WERI-Rb-1 (cell line): ENCODE results near the gene PRKAG3.
"Not testable (repeated sequence)": the region's sequence is repeated elsewhere in the genome, so short reads cannot be mapped to it uniquely, and the experiment has no call there.

ENCODE experiments used
- DNase-seq: peaks from one replicate; pipeline ENCODE4 v3.0.0-alpha.2; 2020
- H3K27ac ChIP-seq: fragments of 250-450 bp; sonication (Bioruptor Pico); 2 replicates; pipeline ENCODE4 v1.5.1; 2020; ENCODE audit warnings: mild to moderate bottlenecking, moderate library complexity
- H3K27me3 ChIP-seq: fragments of 250-450 bp; sonication (Bioruptor Pico); 2 replicates; pipeline ENCODE4 v1.5.1; 2021; ENCODE audit warnings: mild to moderate bottlenecking, low read depth, moderate library complexity; ENCODE audit not compliant: insufficient read depth, severe bottlenecking
- H3K36me3 ChIP-seq: fragments of 250-450 bp; sonication (Bioruptor Pico); 2 replicates; pipeline ENCODE4 v1.5.1; 2020; ENCODE audit warnings: mild to moderate bottlenecking, moderate library complexity
- H3K4me3 ChIP-seq: 2 replicates; pipeline ENCODE4 v1.5.1; 2011; ENCODE audit warnings: low read depth, mild to moderate bottlenecking, control low read depth, low read length
- H3K9me3 ChIP-seq: fragments of 250-450 bp; sonication (Bioruptor Pico); 2 replicates; pipeline ENCODE4 v1.5.1; 2021; ENCODE audit warnings: mild to moderate bottlenecking, moderate library complexity; ENCODE audit not compliant: severe bottlenecking
- TF ChIP-seq, protein P1 (sequence below): IDR thresholded peaks from 2 replicates; pipeline ENCODE4 v1.5.1; 2011; ENCODE audit warnings: low read depth, mild to moderate bottlenecking, control low read depth, inconsistent platforms, low read length

PRKAG3 gene

DNA sequence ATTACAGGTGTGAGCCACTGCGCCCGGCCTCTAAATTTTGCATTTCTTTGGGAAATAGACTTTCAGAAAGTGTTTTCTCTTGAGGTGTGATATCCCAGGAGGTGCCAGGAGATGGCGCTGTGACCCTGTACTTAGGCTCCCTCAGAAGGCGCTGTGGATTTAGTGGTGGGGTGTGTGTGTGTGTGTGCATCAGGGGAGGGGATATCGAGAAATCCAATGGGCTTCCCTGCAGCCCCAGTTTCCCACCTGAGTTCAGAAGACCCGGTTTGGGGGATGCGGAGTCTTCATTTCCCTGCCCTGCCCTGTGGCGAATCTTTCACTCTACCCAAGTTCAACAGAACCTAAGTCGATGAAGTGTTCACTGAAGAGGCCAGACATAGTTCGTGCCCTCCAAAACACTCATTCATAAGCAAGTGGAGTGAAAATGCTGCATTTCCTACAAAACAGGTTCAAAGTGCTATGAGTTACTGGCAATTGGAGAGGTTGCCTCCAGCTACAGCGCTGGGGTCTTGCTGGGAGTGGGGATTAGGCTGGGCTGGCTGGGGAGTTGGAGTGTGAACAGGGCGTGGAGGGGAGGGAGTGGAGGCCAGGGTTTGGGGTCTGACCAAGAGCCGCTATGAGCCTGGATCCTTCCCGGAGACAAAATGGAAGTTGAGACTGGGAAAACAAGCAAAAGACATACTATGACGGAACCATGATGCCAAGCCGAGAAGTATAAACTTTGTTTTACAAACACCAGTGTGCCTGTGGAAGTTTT, 21.5 kb upstream of the PRKAG3 start:
- TF ChIP-seq, protein P1, sequence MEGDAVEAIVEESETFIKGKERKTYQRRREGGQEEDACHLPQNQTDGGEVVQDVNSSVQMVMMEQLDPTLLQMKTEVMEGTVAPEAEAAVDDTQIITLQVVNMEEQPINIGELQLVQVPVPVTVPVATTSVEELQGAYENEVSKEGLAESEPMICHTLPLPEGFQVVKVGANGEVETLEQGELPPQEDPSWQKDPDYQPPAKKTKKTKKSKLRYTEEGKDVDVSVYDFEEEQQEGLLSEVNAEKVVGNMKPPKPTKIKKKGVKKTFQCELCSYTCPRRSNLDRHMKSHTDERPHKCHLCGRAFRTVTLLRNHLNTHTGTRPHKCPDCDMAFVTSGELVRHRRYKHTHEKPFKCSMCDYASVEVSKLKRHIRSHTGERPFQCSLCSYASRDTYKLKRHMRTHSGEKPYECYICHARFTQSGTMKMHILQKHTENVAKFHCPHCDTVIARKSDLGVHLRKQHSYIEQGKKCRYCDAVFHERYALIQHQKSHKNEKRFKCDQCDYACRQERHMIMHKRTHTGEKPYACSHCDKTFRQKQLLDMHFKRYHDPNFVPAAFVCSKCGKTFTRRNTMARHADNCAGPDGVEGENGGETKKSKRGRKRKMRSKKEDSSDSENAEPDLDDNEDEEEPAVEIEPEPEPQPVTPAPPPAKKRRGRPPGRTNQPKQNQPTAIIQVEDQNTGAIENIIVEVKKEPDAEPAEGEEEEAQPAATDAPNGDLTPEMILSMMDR, result peak; percentile 78
- peak; percentile 70 for DNase-seq
- H3K9me3 ChIP-seq, result no peaks in the 10 kb centered on the region
- H3K27ac ChIP-seq, result no peak overlapping the region
- H3K27me3 ChIP-seq, result no peaks in the 10 kb centered on the region
- no peak overlapping the region for H3K4me3 ChIP-seq
- H3K36me3 ChIP-seq, result no peaks in the 10 kb centered on the region

DNA sequence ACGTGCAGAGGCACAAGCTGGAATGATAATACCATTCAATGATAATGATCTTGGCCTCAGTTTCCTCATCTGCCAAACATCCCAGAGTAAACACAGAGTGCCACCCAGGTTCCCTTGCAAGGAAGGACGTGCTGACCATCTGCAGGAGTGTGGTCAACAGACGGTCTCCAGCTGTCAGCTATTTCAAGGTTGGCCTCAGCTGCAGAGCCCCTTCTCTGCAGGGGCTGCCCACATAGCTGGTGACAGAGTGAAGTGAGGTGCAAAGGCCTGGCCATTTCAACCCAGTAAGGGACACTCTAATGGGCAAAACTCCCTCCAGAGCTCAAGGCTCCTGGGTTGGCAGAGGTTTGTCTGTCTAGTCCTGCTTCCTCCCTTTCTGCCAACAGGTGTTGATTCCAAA, 19.7 kb upstream of the PRKAG3 start:
- peak; percentile 1 for DNase-seq
- TF ChIP-seq, protein P1, result no peak
- Histone ChIP-seq H3K4me3 (no peak overlapping the region), H3K9me3 (no peaks in the 10 kb centered on the region), H3K27me3 (no peaks in the 10 kb centered on the region), H3K27ac (no peak overlapping the region), H3K36me3 (no peaks in the 10 kb centered on the region)

DNA sequence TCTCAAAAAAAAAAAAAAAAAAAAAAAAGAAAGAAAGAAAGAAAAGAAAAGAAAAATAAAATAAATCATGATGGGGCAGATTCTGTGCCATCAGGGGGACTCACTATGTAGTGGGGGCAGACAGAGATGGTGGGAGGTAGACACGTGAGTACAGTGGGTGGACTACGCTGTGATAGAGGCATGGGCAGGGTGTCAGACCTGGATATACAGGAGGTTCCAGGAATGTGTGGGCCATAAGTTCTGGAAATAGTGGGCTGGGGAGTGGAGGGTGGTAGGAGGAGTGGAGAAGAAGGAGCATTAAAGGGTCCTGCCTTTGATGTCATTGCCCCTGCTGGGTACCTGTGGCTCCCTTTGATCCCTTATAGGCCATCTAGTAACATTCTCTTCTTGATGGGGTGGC, 19.2 kb upstream of the PRKAG3 start:
- no peak overlapping the region for H3K27ac ChIP-seq
- no peaks in the 10 kb centered on the region for H3K27me3 ChIP-seq
- no peaks in the 10 kb centered on the region for H3K36me3 ChIP-seq
- peak; percentile 0 for DNase-seq
- no peak overlapping the region for H3K4me3 ChIP-seq
- no peaks in the 10 kb centered on the region for H3K9me3 ChIP-seq
- TF ChIP-seq, protein P1, result no peak

DNA sequence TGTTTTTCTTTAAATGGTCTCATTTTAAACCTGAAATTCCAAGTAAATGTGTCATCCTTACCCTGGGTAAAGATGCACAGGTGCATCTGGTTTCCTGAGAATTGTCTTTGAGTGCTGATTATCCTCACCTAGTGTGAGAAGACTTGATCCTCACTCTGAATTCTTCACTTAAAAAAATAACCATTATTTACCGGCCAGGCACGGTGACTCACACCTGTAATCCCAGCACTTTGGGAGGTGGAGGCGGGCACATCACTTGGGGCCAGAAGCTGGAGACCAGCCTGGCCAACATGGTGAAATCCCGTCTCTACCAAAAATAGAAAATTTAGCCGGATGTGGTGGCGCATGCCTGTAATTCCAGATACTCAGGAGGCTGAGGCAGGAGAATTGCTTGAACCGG, 18.1 kb upstream of the PRKAG3 start:
- DNase-seq, result peak; percentile 1
- Histone ChIP-seq H3K27ac (no peak overlapping the region), H3K27me3 (no peaks in the 10 kb centered on the region), H3K36me3 (no peaks in the 10 kb centered on the region), H3K4me3 (no peak overlapping the region), H3K9me3 (no peaks in the 10 kb centered on the region)
- TF ChIP-seq, protein P1, result no peak

DNA sequence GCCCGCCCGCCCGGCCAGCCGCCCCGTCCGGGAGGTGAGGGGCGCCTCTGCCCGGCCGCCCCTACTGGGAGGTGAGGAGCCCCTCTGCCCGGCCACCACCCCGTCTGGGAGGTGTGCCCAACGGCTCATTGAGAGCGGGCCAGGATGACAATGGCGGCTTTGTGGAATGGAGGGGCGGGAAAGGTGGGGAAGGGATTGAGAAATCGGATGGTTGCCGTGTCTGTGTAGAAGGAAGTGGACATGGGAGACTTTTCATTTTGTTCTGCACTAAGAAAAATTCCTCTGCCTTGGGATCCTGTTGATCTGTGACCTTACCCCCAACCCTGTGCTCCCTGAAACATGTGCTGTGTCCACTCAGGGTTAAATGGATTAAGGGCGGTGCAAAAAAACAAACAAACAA, 15.4 kb upstream of the PRKAG3 start:
- H3K4me3 ChIP-seq, H3K27ac ChIP-seq, DNase-seq, H3K36me3 ChIP-seq, H3K27me3 ChIP-seq, H3K9me3 ChIP-seq: not testable (repeated sequence)

DNA sequence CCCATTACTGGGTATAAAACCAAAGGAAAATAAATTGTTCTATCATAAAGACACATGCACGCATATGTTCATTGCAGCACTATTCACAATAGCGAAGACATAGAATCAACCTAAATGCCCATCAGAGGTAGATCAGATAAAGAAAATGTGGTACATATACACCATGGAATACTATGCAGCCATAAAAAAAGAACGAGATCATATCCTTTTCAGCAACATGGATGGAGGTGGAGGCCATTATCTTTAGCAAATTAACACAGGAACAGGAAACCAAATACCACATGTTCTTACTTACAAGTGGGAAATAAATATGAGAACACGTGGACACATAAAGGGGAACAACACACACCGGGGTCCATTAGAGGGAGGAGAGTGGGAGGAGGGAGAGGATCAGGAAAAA, 12.7 kb upstream of the PRKAG3 start:
- not testable (repeated sequence) for H3K36me3 ChIP-seq, DNase-seq, H3K9me3 ChIP-seq, H3K27me3 ChIP-seq, H3K27ac ChIP-seq, H3K4me3 ChIP-seq

DNA sequence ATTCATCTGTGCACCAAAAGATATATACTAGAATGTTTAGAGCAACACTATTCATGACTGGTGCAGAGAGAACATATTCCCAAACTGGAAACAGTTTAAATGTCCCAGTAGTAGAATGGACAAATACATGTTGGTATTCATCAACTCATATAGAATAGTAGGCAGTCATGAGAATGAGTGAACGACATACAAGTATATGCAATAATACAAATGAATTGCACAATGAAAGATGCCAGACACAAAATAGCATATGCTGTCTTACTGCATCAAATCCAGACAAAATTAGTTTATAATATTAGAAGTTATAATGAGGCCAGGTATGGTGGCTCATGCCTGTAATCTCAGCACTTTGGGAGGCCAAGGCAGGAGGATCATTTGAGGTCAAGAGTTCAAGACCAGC, 8.3 kb upstream of the PRKAG3 start:
- Histone ChIP-seq H3K4me3 (no peak overlapping the region), H3K36me3 (no peaks in the 10 kb centered on the region), H3K9me3 (peaks cover 8% of the 10 kb centered on the region), H3K27me3 (no peaks in the 10 kb centered on the region), H3K27ac (no peak overlapping the region)
- DNase-seq, result no peak
- TF ChIP-seq, protein P1, result no peak
